Skeletal muscle satellite cell (primary cell): Measurements from ENCODE around the gene PIAS1.
"Not testable (repeated sequence)": the region's sequence is repeated elsewhere in the genome, so short reads cannot be mapped to it uniquely, and the experiment has no call there.

Experiments
- H3K27me3 ChIP-seq: 2 replicates; pipeline ENCODE4 v1.7.0; 2013; ENCODE audit warnings: low read length; ENCODE audit not compliant: control insufficient read depth, insufficient read depth
- H3K36me3 ChIP-seq: 2 replicates; pipeline ENCODE4 v1.7.0; 2013; ENCODE audit warnings: mild to moderate bottlenecking, control low read depth, low read length; ENCODE audit not compliant: insufficient read depth
- H3K4me1 ChIP-seq: 2 replicates; pipeline ENCODE4 v1.7.0; 2013; ENCODE audit warnings: low read length; ENCODE audit not compliant: control insufficient read depth, insufficient read depth
- H3K4me2 ChIP-seq: 2 replicates; pipeline ENCODE4 v1.7.0; 2013; ENCODE audit warnings: mild to moderate bottlenecking, low read length
- H3K4me3 ChIP-seq: 2 replicates; pipeline ENCODE4 v1.7.0; 2013; ENCODE audit warnings: low read length
- H3K9ac ChIP-seq: 2 replicates; pipeline ENCODE4 v1.7.0; 2013; ENCODE audit warnings: mild to moderate bottlenecking, low read depth, low read length, moderate library complexity
- H3K9me3 ChIP-seq: replicated peaks from 2 replicates; pipeline ENCODE4 v1.7.0; 2013; ENCODE audit warnings: mild to moderate bottlenecking, control low read depth, low read length

Gene PIAS1

DNA sequence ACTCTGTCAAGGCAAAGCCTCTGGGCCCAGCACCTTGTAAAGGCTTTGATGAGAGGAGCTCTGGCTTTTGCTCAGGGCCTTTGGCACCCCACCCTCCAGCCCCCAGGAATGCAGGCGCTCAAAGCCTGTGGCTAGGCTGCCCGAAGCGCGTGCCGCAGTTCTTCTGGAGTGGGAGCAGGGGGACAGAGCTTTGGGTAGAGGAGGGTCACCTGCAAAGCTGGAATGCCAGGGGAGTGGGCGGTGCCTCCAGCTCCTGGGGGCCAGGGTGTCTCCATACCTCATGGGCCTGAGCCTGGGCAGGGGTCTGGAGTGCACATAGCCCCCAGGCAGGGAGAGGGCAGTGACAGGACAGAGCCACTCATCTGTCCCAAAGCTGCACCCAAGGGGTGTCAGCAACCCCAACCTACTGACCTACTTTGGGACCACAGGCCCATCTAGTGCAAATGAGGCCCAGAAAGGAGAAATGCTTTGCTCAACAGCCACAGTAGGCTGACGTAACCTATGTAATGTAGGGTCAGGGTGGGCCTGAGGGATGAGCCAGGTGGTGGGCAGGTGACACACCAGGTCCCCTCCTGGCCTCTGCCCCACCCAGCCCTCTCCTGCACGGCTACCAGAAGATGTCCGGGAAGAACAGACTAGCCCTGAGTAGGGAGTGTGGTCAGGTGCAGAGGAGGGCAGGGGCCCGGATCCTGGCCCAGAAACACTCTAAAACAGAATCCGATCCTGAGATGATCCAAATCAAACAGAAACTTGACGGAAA is 153.2 kb downstream of the PIAS1 start:
- H3K27me3 ChIP-seq: no peaks in the 10 kb centered on the region
- H3K36me3 ChIP-seq: peaks cover 2% of the 10 kb centered on the region
- H3K9me3 ChIP-seq: no peaks in the 10 kb centered on the region
- no peak overlapping the region for H3K9ac ChIP-seq
- no peak overlapping the region for H3K4me2 ChIP-seq
- H3K4me1 ChIP-seq: peaks cover 5% of the 10 kb centered on the region
- no peak overlapping the region for H3K4me3 ChIP-seq

DNA sequence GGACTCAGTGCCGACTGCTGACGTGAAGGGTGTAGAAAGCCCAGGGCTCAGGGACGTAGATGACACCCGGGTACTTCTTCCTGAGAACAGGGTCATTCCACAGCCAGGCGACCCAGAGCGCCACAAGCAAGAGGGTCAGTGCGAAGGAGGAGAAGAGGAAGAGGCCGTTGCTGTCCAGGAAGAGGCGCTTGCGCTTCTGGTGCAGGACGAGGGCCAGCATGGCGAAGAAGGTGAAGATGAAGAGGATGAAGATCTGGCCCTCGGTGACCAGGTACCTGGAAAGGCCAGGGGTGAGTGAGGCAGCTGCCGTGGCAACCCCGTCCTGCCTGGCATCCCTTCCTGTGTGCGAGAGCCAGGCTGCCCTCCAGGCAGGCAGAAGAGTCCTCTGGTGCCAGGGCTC is 154.0 kb downstream of the PIAS1 start:
- Histone ChIP-seq H3K36me3 (peaks cover 2% of the 10 kb centered on the region), H3K4me2 (no peak overlapping the region), H3K4me1 (peaks cover 5% of the 10 kb centered on the region)

DNA sequence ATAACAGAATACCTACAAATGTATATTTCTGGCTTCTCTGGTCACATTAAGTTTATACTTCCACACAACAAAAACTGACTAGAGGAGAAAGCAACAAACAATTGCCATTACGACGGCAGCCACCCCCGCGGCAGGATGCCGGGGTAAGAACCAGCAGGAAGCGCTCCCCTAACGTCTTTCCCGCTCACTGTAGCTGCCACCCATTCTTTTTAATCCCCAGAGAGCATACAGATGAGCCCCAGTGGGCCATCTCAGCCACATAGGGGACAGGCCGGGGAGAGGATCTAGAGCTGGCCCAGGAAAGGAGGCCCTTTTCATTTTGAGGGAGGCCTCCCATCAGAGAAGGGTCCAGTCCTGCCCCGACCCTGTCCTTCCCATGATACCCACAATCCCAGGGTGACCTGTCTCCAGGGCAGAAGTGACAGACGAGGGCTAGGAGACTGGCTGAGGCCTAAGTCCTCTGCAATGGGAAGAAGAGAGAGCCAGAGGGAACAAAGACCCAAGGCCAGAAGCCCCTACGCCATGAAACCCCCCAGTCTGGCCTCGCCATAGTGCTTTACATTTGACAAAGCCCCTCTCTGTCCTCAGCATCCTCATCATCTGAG is 154.6 kb downstream of the PIAS1 start:
- H3K4me3 ChIP-seq: no peak overlapping the region
- H3K27me3 ChIP-seq: no peaks in the 10 kb centered on the region
- H3K9ac ChIP-seq: no peak overlapping the region
- peaks cover 5% of the 10 kb centered on the region for H3K4me1 ChIP-seq
- H3K9me3 ChIP-seq: no peaks in the 10 kb centered on the region
- H3K4me2 ChIP-seq: no peak overlapping the region
- peaks cover 2% of the 10 kb centered on the region for H3K36me3 ChIP-seq

More for the DNA sequence above, 154.0 kb downstream of the PIAS1 start:
- Histone ChIP-seq H3K27me3 (no peaks in the 10 kb centered on the region), H3K9ac (no peak overlapping the region), H3K4me3 (no peak overlapping the region), H3K9me3 (no peaks in the 10 kb centered on the region)

- H3K4me3 ChIP-seq: no peak overlapping the region
- H3K27me3 ChIP-seq: no peaks in the 10 kb centered on the region
- peaks cover 2% of the 10 kb centered on the region for H3K36me3 ChIP-seq
- no peak overlapping the region for H3K4me2 ChIP-seq
- H3K9ac ChIP-seq: no peak overlapping the region
- no peaks in the 10 kb centered on the region for H3K9me3 ChIP-seq
- H3K4me1 ChIP-seq: peaks cover 5% of the 10 kb centered on the region
These were observed 155.2 kb downstream of the PIAS1 start for GRCh38 chr15:68209272-68209671.

- Histone ChIP-seq H3K36me3 (peaks cover 2% of the 10 kb centered on the region), H3K9me3 (no peaks in the 10 kb centered on the region), H3K4me3 (no peak overlapping the region), H3K4me1 (peaks cover 5% of the 10 kb centered on the region), H3K27me3 (no peaks in the 10 kb centered on the region), H3K9ac (no peak overlapping the region), H3K4me2 (no peak overlapping the region)
These were observed 155.8 kb downstream of the PIAS1 start for GRCh38 chr15:68209735-68210408.

- Histone ChIP-seq H3K9me3 (no peaks in the 10 kb centered on the region), H3K36me3 (peaks cover 2% of the 10 kb centered on the region), H3K27me3 (no peaks in the 10 kb centered on the region), H3K9ac (peak overlapping the region; percentile 19), H3K4me3 (no peak overlapping the region), H3K4me1 (peaks cover under 1% of the 10 kb centered on the region), H3K4me2 (peak overlapping the region; percentile 62)
These were observed 156.3 kb downstream of the PIAS1 start for GRCh38 chr15:68210409-68210756.

DNA sequence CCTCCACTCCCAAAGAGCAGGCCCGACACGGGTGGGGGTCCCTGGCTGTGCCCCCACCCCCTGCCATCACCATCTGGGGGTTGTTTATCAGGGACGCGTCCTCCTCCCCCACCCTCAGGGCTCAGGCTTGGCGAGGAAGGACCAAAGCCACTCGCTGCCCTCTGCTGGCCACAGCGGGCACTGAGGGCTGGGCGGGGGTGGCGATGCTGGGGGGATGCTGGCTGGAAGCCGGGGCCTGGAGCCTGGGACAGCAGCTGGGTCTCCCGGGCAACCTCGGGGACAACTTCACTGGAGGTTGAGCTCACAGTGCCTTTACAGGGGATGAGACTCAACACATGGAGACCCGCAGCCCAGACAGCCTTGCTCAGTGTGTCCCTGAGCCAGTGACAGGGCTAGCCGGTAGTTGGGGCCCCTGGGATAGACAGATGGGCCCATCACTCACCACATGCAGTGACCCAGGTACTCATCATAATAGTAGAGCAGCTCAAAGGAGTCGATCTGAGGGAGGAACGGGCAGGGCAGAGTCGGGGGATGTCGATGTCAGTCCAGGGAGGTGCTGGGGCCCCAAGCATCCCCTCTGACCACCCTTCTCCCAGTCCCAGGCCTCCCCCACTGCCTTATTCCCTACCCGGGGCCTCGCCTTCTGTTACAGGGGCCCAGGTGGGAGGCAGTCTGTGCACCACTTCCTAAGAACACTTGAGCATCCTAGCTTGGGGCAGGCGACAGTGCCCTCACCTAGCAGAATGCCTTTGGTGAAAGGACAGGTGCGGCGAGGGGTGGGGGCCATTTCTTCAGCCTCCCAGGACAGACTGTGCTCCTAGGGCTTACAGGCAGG is 156.9 kb downstream of the PIAS1 start:
- Histone ChIP-seq H3K9me3 (no peaks in the 10 kb centered on the region), H3K4me2 (peak overlapping the region; percentile 62), H3K4me3 (no peak overlapping the region), H3K9ac (peak overlapping the region; percentile 19), H3K4me1 (no peaks in the 10 kb centered on the region), H3K36me3 (peaks cover 2% of the 10 kb centered on the region), H3K27me3 (no peaks in the 10 kb centered on the region)

DNA sequence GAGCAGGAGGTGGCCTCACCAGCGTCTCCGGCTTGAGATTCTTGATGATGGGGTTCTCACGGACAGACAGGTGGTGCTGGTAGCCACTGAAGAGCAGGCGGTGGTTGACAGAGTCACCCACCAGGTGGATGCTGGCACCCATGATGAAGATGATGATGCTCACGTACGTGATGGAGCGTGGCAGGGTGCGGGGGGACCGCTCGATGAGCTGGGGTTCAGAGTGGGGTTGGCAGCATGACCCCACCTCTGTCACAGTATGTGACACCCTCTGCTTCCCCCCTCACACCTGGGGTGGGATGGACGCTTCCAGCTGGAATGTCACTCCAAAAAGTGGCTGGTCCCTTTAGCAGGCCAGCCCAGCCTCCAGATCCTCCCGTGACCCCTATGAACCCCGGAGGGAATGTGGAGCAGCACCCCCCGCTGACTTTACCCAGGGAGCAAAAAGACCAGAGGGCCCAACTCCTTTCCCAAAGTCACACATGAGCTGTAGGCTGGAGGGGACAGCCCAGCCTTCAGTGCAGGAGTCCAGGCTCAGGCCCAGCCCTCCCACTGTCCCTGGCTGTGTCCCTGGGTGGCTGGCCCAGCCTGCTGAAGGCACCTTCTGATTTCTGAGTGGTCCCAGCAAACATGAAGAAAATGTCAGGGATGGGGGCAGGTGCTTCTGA is 157.7 kb downstream of the PIAS1 start:
- H3K4me2 ChIP-seq: no peak overlapping the region
- H3K4me3 ChIP-seq: no peak overlapping the region
- H3K27me3 ChIP-seq: no peaks in the 10 kb centered on the region
- no peak overlapping the region for H3K9ac ChIP-seq
- peaks cover 2% of the 10 kb centered on the region for H3K36me3 ChIP-seq
- H3K9me3 ChIP-seq: no peaks in the 10 kb centered on the region
- no peaks in the 10 kb centered on the region for H3K4me1 ChIP-seq

- H3K36me3 ChIP-seq, H3K9me3 ChIP-seq, H3K9ac ChIP-seq, H3K4me1 ChIP-seq, H3K27me3 ChIP-seq, H3K4me3 ChIP-seq, H3K4me2 ChIP-seq: not testable (repeated sequence)
These were observed 159.4 kb downstream of the PIAS1 start for GRCh38 chr15:68213491-68213845.

DNA sequence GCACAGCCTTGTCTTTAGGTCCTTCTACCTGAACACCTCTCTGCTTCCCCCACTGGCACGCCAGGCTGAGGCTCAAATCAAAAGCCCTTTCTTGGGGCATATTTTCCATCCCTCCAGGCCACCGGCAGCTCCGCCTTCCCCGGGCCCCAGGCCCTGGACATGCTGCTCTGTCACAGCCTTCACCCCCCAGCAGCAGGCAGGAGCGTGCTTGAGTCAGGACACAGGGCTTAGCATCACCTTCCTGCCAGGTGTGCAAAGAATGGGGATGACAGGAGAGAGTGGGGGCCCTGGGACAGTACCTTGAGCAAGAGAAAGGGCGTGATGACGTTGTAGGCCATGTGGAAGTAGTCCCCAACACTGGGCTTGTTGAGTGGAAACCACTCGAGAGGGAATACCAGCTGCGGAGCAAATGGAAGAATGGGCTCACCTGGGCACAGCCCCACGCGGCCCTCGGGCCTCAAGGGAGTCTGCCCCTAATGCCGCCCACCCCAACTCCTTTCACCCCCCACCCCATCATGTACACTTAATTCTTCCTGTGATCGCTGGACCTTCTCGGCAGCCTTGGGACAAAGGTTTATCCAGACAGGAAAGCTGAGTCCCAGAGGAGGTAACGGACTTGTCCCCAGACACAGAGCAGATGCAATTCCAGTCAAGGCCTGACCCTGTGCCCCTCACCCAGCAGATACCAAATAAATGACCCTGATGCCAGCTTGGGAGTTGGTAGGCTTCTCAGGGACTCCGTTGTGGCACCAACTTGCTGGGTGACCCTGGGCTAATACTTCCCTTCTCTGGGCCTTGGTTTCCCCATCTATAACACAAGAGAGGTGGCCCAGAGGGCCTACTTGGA is 160.1 kb downstream of the PIAS1 start:
- no peak overlapping the region for H3K4me3 ChIP-seq
- H3K9me3 ChIP-seq: no peaks in the 10 kb centered on the region
- H3K27me3 ChIP-seq: no peaks in the 10 kb centered on the region
- no peak overlapping the region for H3K4me2 ChIP-seq
- H3K36me3 ChIP-seq: peaks cover 4% of the 10 kb centered on the region
- H3K9ac ChIP-seq: no peak overlapping the region
- no peaks in the 10 kb centered on the region for H3K4me1 ChIP-seq
